ENCODE data around the gene TMEM62. TPM values are rescaled to one million over a fixed set of nuclear protein-coding genes. Genes with fewer than 3 reads are reported as not detected.

The TMEM62 gene
- total RNA-seq, 1 donor from 2014 or later = 23.6 TPM

- peaks cover 15% of the 10 kb centered on the region for H3K27me3 ChIP-seq (ENCODE audit: control insufficient read depth, insufficient read depth, low read length)
- DNase-seq (ENCODE audit: low read depth) = no peak
- no peak for TF ChIP-seq CTCF (IDR thresholded peaks at IDR 0.05; ENCODE audit: insufficient read depth, low read length, poor library complexity, severe bottlenecking)
Measured at GRCh38 chr15:43214169-43214568, 80.8 kb downstream of the TMEM62 start.

DNA sequence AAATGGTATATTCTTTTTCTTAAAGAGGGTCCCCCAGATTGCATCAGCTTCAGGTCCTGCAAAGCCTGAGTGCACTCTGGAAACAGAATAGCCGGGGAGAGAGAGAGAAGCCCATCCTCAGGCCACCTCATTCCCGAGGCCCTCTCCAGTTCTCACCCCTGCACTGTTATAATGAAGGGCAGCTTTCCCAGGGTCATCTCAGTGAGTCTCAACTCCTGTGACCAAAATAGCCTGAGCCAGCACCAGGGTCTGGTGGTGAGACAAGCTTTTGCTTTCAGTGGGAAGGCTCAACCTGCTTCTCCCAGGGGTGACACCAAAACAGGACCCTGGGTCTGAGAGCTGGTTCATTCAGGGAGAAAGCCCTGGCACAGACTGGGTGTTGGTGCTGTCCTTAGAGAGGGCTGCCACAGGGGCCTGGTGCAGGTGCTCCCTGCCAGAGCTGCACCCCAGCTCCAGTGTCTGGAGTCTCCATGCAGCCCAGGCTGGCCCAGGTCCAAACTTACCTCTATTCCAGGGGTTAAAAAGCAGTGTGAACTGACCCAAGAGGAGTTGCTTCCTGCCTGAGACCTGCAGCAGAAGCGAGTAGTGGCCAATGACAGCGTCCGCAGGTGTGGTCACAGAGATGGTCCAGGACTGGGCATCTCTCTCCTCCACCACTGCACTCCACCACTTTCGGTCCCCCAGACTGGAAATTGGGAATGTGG, 81.4 kb downstream of the TMEM62 start:
- Histone ChIP-seq H3K4me3 (ENCODE audit: low read depth, low read length) (no peak overlapping the region), H3K36me3 (ENCODE audit: control insufficient read depth, insufficient read depth, low read length) (no peaks in the 10 kb centered on the region), H3K27me3 (ENCODE audit: control insufficient read depth, insufficient read depth, low read length) (peaks cover 12% of the 10 kb centered on the region)
- DNase-seq (ENCODE audit: low read depth) = no peak
- TF ChIP-seq CTCF (IDR thresholded peaks at IDR 0.05; ENCODE audit: insufficient read depth, low read length, poor library complexity, severe bottlenecking) = no peak

More at GRCh38 chr15:43214169-43214568, 80.8 kb downstream of the TMEM62 start:
- H3K36me3 ChIP-seq (ENCODE audit: control insufficient read depth, insufficient read depth, low read length) = no peaks in the 10 kb centered on the region
- H3K4me3 ChIP-seq (ENCODE audit: low read depth, low read length) = no peak overlapping the region

DNA sequence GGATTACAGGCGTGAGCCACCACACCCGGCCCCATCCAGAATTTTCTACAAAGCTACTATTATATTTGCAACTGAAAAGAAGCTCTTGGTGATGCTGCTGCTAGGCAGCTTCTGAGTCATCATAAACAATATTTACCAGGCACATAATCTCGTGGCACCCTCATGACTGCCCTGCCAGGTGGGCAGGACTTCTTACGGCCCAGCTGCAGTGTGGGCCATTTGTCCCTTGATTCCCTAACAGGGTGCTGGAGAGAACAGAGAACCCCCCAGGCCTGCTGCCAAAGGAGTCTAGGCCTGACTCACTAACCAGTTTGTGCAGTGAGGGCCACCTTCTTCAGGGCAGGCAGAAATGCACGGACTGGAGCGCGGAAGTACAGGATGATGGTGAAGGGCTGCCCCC, 82.6 kb downstream of the TMEM62 start:
- no peak overlapping the region for H3K4me3 ChIP-seq (ENCODE audit: low read depth, low read length)
- no peak for DNase-seq (ENCODE audit: low read depth)
- no peak for TF ChIP-seq CTCF (IDR thresholded peaks at IDR 0.05; ENCODE audit: insufficient read depth, low read length, poor library complexity, severe bottlenecking)
- no peaks in the 10 kb centered on the region for H3K36me3 ChIP-seq (ENCODE audit: control insufficient read depth, insufficient read depth, low read length)
- peaks cover 2% of the 10 kb centered on the region for H3K27me3 ChIP-seq (ENCODE audit: control insufficient read depth, insufficient read depth, low read length)

- TF ChIP-seq CTCF (IDR thresholded peaks at IDR 0.05; ENCODE audit: insufficient read depth, low read length, poor library complexity, severe bottlenecking) = peak; percentile 34
- no peaks in the 10 kb centered on the region for H3K36me3 ChIP-seq (ENCODE audit: control insufficient read depth, insufficient read depth, low read length)
- DNase-seq (ENCODE audit: low read depth) = no peak
- no peak overlapping the region for H3K4me3 ChIP-seq (ENCODE audit: low read depth, low read length)
- H3K27me3 ChIP-seq (ENCODE audit: control insufficient read depth, insufficient read depth, low read length) = peaks cover 2% of the 10 kb centered on the region
Measured at GRCh38 chr15:43218908-43219706, 85.7 kb downstream of the TMEM62 start.

DNA sequence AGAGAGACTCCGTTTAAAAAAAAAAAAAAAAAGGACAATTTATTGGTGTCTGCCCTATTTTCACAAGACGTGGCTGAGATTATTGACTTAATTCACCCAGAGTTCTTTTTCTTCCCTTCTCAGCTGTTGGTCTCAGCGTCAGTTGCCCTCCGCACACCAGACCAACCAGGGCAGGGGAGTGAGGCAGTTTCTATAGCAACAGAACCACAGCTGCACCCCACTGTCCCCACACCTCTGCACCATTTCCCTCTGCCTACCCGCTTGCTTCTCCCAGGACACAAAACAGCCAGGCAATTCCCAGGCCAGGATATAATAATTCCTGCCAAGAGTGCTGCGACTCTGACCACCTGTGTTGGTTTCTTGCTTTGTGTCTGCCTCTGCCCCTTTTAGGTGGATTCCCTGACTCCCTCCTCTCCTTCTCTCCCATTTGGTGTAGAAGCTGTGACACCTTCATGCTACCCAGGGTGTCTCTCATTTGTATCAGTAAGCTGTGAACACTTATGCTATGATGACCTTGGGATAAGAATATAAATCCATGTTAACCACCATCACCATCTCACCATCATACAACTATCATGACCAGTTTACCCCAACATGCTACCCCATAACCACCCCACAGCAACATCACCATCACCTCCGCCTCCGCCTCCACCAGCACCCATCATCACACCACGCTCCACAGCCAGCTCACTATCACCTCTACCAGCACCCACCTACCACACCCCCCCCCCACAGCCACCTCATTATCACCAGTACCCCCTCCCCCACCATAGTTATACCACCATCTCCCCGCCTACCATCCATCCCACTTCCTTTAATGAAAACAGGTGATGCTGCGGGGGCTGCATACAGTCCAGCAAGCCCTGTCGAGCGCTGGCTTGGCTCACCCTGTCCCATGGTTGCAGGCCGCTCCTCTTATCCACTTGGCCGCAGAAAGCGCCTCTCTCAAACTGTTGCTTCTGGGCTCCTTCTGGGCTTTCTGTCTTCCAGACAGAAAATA, 86.8 kb downstream of the TMEM62 start:
- no peak for DNase-seq (ENCODE audit: low read depth)
- Histone ChIP-seq H3K27me3 (ENCODE audit: control insufficient read depth, insufficient read depth, low read length) (peaks cover 2% of the 10 kb centered on the region), H3K4me3 (ENCODE audit: low read depth, low read length) (no peak overlapping the region), H3K36me3 (ENCODE audit: control insufficient read depth, insufficient read depth, low read length) (no peaks in the 10 kb centered on the region)
- no peak for TF ChIP-seq CTCF (IDR thresholded peaks at IDR 0.05; ENCODE audit: insufficient read depth, low read length, poor library complexity, severe bottlenecking)

Measured in kidney epithelial cell (primary cell).